Measurements from ENCODE around the gene C5.

DNA sequence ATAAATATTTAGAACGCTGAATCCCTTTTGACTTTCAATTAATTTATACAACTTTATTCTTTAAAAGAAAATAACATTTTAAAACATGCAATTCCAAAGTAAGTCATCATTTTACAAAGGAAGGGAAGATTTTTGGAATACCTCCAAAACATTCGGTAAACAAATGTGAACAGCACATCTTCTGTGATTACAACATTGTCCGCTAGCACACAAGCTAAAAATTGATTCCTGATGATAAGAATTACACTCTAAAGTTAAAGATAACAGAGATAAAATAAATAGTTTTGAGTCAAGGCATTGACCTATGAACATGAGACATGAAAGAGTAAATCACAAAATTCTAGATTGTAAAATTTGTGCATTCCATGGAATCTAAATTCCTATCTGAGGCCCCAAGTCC lies 67.2 kb downstream of the C5 start:
- TF ChIP-seq EZH2 (optimal IDR thresholded peaks at IDR 0.05; ENCODE audit: low read depth, low read length) (no peak), EZH2phosphoT487 (IDR thresholded peaks at IDR 0.05; ENCODE audit: low read length) (no peak)
- TF ChIP-seq, protein P1, sequence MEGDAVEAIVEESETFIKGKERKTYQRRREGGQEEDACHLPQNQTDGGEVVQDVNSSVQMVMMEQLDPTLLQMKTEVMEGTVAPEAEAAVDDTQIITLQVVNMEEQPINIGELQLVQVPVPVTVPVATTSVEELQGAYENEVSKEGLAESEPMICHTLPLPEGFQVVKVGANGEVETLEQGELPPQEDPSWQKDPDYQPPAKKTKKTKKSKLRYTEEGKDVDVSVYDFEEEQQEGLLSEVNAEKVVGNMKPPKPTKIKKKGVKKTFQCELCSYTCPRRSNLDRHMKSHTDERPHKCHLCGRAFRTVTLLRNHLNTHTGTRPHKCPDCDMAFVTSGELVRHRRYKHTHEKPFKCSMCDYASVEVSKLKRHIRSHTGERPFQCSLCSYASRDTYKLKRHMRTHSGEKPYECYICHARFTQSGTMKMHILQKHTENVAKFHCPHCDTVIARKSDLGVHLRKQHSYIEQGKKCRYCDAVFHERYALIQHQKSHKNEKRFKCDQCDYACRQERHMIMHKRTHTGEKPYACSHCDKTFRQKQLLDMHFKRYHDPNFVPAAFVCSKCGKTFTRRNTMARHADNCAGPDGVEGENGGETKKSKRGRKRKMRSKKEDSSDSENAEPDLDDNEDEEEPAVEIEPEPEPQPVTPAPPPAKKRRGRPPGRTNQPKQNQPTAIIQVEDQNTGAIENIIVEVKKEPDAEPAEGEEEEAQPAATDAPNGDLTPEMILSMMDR (IDR thresholded peaks at IDR 0.05; ENCODE audit: low read length), result no peak

All from MM.1S (cell line).